SK-N-MC (cell line): ENCODE data around the gene PELI1.

Experiments
- DNase-seq: peaks from one replicate; pipeline ENCODE4 v3.0.0-alpha.2; 2011; ENCODE audit warnings: low read depth, low spot score
- H3K27ac ChIP-seq: fragments of 200-600 bp; sonication (generic); 2 replicates; pipeline ENCODE4 v1.5.1; 2016; ENCODE audit warnings: mixed run types
- H3K36me3 ChIP-seq: fragments of 200-600 bp; sonication (generic); 2 replicates; pipeline ENCODE4 v1.6.1; 2017; ENCODE audit warnings: antibody characterized with exemption, low read length, mixed read lengths; ENCODE audit not compliant: insufficient read depth
- H3K4me3 ChIP-seq: fragments of 200-600 bp; sonication (generic); 2 replicates; pipeline ENCODE4 v1.5.1; 2016
- H3K9ac ChIP-seq: fragments of 200-600 bp; sonication (generic); 2 replicates; pipeline ENCODE4 v1.8.0; 2017; ENCODE audit warnings: mixed run types, mixed read lengths; ENCODE audit not compliant: insufficient read length
- H3K9me3 ChIP-seq: fragments of 200-600 bp; sonication (generic); 2 replicates; pipeline ENCODE4 v1.6.1; 2017; ENCODE audit warnings: low read depth, mild to moderate bottlenecking, antibody characterized with exemption, low read length, moderate library complexity, mixed read lengths
- EZH2 ChIP-seq: fragments of 200-600 bp; sonication (generic); IDR thresholded peaks from one replicate; pipeline ENCODE4 v1.6.1; 2017; ENCODE audit warnings: antibody characterized with exemption
- FOXP2 ChIP-seq: optimal IDR thresholded peaks from 2 replicates; pipeline ENCODE3; 2011; ENCODE audit warnings: mild to moderate bottlenecking, moderate library complexity; ENCODE audit not compliant: insufficient read depth; ENCODE audit errors: extremely low read length, control extremely low read depth
- POLR2AphosphoS5 ChIP-seq: IDR thresholded peaks from 2 replicates; pipeline ENCODE4 v1.6.1; 2012; ENCODE audit warnings: mild to moderate bottlenecking, low read depth, low read length, borderline replicate concordance

The PELI1 gene

GRCh38 chr2:64144057-64145013 lies at the start of gene PELI1:
Gene PELI1, minus strand, starts transcription at chr2:64144420. Its CDS starts 36,110 bp downstream, at chr2:64108310.
- TF ChIP-seq EZH2 = no peak
- TF ChIP-seq POLR2AphosphoS5 = peak; percentile 87
- no peak for TF ChIP-seq FOXP2
- no peaks in the 10 kb centered on the region for H3K36me3 ChIP-seq
- no peaks in the 10 kb centered on the region for H3K9me3 ChIP-seq
- H3K27ac ChIP-seq = no peak within 1 kb of the TSS
- H3K4me3 ChIP-seq = peak within 1 kb of the TSS; percentile 95
- peak within 1 kb of the TSS; percentile 82 for H3K9ac ChIP-seq
- peak; percentile 92 for DNase-seq

- no peak overlapping the region for H3K27ac ChIP-seq
- no peaks in the 10 kb centered on the region for H3K36me3 ChIP-seq
- no peak for DNase-seq
- no peak overlapping the region for H3K9ac ChIP-seq
- TF ChIP-seq FOXP2 = no peak
- no peak for TF ChIP-seq EZH2
- TF ChIP-seq POLR2AphosphoS5 = no peak
- no peak overlapping the region for H3K4me3 ChIP-seq
- no peaks in the 10 kb centered on the region for H3K9me3 ChIP-seq
These were observed 49.3 kb upstream of the PELI1 start for GRCh38 chr2:64193491-64193890.

- no peaks in the 10 kb centered on the region for H3K9me3 ChIP-seq
- no peaks in the 10 kb centered on the region for H3K36me3 ChIP-seq
- no peak for DNase-seq
These were observed 48.5 kb upstream of the PELI1 start for GRCh38 chr2:64192664-64193105.

GRCh38 chr2:64192125-64192479 lies 47.9 kb upstream of the PELI1 start:
- TF ChIP-seq POLR2AphosphoS5 (no peak), FOXP2 (no peak), EZH2 (no peak)
- H3K4me3 ChIP-seq = no peak overlapping the region
- H3K9me3 ChIP-seq = no peaks in the 10 kb centered on the region
- H3K36me3 ChIP-seq = no peaks in the 10 kb centered on the region
- no peak overlapping the region for H3K9ac ChIP-seq
- DNase-seq = no peak
- no peak overlapping the region for H3K27ac ChIP-seq

More at GRCh38 chr2:64192664-64193105, 48.5 kb upstream of the PELI1 start:
- no peak overlapping the region for H3K4me3 ChIP-seq
- no peak overlapping the region for H3K9ac ChIP-seq
- no peak for TF ChIP-seq EZH2
- no peak for TF ChIP-seq POLR2AphosphoS5
- no peak for TF ChIP-seq FOXP2
- H3K27ac ChIP-seq = no peak overlapping the region

GRCh38 chr2:64189586-64189985 lies 45.4 kb upstream of the PELI1 start:
- H3K9me3 ChIP-seq = no peaks in the 10 kb centered on the region
- no peaks in the 10 kb centered on the region for H3K36me3 ChIP-seq
- no peak overlapping the region for H3K4me3 ChIP-seq
- TF ChIP-seq POLR2AphosphoS5 (no peak), FOXP2 (no peak), EZH2 (no peak)
- peak overlapping the region; percentile 64; the same call in 1 of the 2 replicates for H3K27ac ChIP-seq
- DNase-seq = no peak
- no peak overlapping the region for H3K9ac ChIP-seq

GRCh38 chr2:64189167-64189566 lies 44.9 kb upstream of the PELI1 start:
- DNase-seq = no peak
- H3K27ac ChIP-seq = no peak overlapping the region
- no peak for TF ChIP-seq EZH2
- no peak for TF ChIP-seq POLR2AphosphoS5
- TF ChIP-seq FOXP2 = no peak
- H3K4me3 ChIP-seq = no peak overlapping the region
- no peaks in the 10 kb centered on the region for H3K9me3 ChIP-seq
- H3K36me3 ChIP-seq = no peaks in the 10 kb centered on the region
- no peak overlapping the region for H3K9ac ChIP-seq

GRCh38 chr2:64186699-64187605 lies 42.7 kb upstream of the PELI1 start:
- TF ChIP-seq EZH2 (no peak), POLR2AphosphoS5 (no peak), FOXP2 (peak; percentile 63)
- H3K9me3 ChIP-seq = no peaks in the 10 kb centered on the region
- H3K4me3 ChIP-seq = peak overlapping the region; percentile 52
- no peaks in the 10 kb centered on the region for H3K36me3 ChIP-seq
- peak; percentile 82 for DNase-seq
- H3K27ac ChIP-seq = peak overlapping the region; percentile 79
- no peak overlapping the region for H3K9ac ChIP-seq
